ENCODE results near the gene ATR. TPM values are rescaled to one million over a fixed set of nuclear protein-coding genes. Genes with fewer than 3 reads are reported as not detected.

Gene ATR
- total RNA-seq, 1 experiment from 2014 or later = 24.7 TPM

GRCh38 chr3:142578329-142579223, at the start of gene ATR (continued):
- peak; percentile 85 for TF ChIP-seq YY1 (IDR thresholded peaks at IDR 0.05; ENCODE audit: extremely low read depth, insufficient replicate concordance, low read depth, low read length)
- peak; percentile 85 for TF ChIP-seq ZFX (IDR thresholded peaks at IDR 0.05)
- TF ChIP-seq SP1 (IDR thresholded peaks at IDR 0.05; ENCODE audit: low read depth) = peak; percentile 99
- peak; percentile 70 for TF ChIP-seq POLR2A (IDR thresholded peaks at IDR 0.05; ENCODE audit: borderline replicate concordance, extremely low read depth, insufficient read depth, insufficient read length)
- TF ChIP-seq CEBPB (IDR thresholded peaks at IDR 0.05; ENCODE audit: low read depth) = peak; percentile 46
- TF ChIP-seq, protein P1, sequence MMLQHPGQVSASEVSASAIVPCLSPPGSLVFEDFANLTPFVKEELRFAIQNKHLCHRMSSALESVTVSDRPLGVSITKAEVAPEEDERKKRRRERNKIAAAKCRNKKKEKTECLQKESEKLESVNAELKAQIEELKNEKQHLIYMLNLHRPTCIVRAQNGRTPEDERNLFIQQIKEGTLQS (IDR thresholded peaks at IDR 0.05) = no peak; the same call in 1 of the 2 replicates
- peak; percentile 52; the same call in 1 of the 2 replicates for TF ChIP-seq JUND (IDR thresholded peaks at IDR 0.05)
- peak; percentile 98 for TF ChIP-seq TCF7L2 (IDR thresholded peaks at IDR 0.05; ENCODE audit: borderline replicate concordance, extremely low read depth, insufficient read depth, insufficient read length)

GRCh38 chr3:142626971-142627370, 48.4 kb upstream of the ATR start:
- H3K36me3 ChIP-seq (ENCODE audit: control insufficient read depth in 1 of 2, insufficient read depth in 2 of 2, low read length in 2 of 2) = no peaks in the 10 kb centered on the region
- ChIA-PET CTCF (no interaction called here), POLR2A (no interaction called here), RAD21 (ENCODE audit: low non-redundant PET in 1 of 2, low total read pairs in 2 of 2, uncharacterized antibody in 2 of 2, unreplicated experiment in 2 of 2) (interaction anchor here in 1 of 2 experiments (0.7 kb wide), 1 partner anchor 529 kb away, joined by 3 read pairs; no protein-coding TSS in a partner anchor)
- no peaks in the 10 kb centered on the region for H3K4me1 ChIP-seq (ENCODE audit: control insufficient read depth in 1 of 2, insufficient read depth in 2 of 2, low read length in 2 of 2)
- H4K20me1 ChIP-seq (ENCODE audit: insufficient read depth) = no peaks in the 10 kb centered on the region
- BruUV-seq (replicated peaks) = no TSS peak
- no peaks in the 10 kb centered on the region for H3K9me3 ChIP-seq (ENCODE audit: control insufficient read depth in 1 of 2, insufficient read depth in 1 of 2, low read depth in 1 of 2, low read length in 2 of 2)
- TF ChIP-seq MAX (IDR thresholded peaks at IDR 0.05) = no peak
- no peak for TF ChIP-seq EZH2 (IDR thresholded peaks at IDR 0.05)
- no peak for TF ChIP-seq YY1 (IDR thresholded peaks at IDR 0.05; ENCODE audit: extremely low read depth, insufficient replicate concordance, low read depth, low read length)
- no peak for TF ChIP-seq CBX3 (IDR thresholded peaks at IDR 0.05; ENCODE audit: low read depth)
- TF ChIP-seq CEBPB (IDR thresholded peaks at IDR 0.05; ENCODE audit: low read depth) = no peak
- no peak for TF ChIP-seq POLR2AphosphoS5 (IDR thresholded peaks at IDR 0.05; ENCODE audit: low read depth, low read length)
- no peak for TF ChIP-seq SRF (IDR thresholded peaks at IDR 0.05; ENCODE audit: low read depth)
- H3K27me3 ChIP-seq (ENCODE audit: insufficient read depth, low read length) = no peaks in the 10 kb centered on the region
- DNase-seq (ENCODE audit: low read depth, low spot score) (no peak), ATAC-seq (no peak)
- H3K79me2 ChIP-seq (ENCODE audit: insufficient read depth, low read length) = no peaks in the 10 kb centered on the region; the same call in 1 of the 2 replicates
- intact Hi-C loops (cut with micrococcal nuclease) = no loop called here
- no peak overlapping the region for H3K4me2 ChIP-seq (ENCODE audit: low read length)
- no peak overlapping the region for H3K4me3 ChIP-seq (replicated peaks in 1 of 2; ENCODE audit: low read depth in 1 of 2, low read length in 2 of 2)
- H3K27ac ChIP-seq (ENCODE audit: low read depth, low read length) = no peak overlapping the region
- no peak overlapping the region for H2AFZ ChIP-seq (ENCODE audit: low read depth, low read length, poor library complexity, severe bottlenecking)
- no peaks in the 10 kb centered on the region for H3K9me2 ChIP-seq (ENCODE audit: insufficient read depth)
- no peak overlapping the region for H3K9ac ChIP-seq (ENCODE audit: low read length)

Data from HCT116 (cell line).